ENCODE results near the gene RAB23. TPM values are rescaled to one million over a fixed set of nuclear protein-coding genes. Genes with fewer than 3 reads are reported as not detected.
A peak's percentile ranks its signal among the peaks of the same experiment; 100 is the strongest.

Gene RAB23
- total and polyA plus RNA-seq, 8 donors, result 0.69 to 4.5 (median 1.6) TPM

- ATAC-seq (no peak), FAIRE-seq (no peak), DNase-seq (no peak)
- no peak overlapping the region for H3K4me3 ChIP-seq
- no peaks in the 10 kb centered on the region for H3K27me3 ChIP-seq
- no peak overlapping the region for H3K27ac ChIP-seq
- no peaks in the 10 kb centered on the region for H3K9me3 ChIP-seq
- no peaks in the 10 kb centered on the region for H3K36me3 ChIP-seq
- H3K4me1 ChIP-seq, result peaks cover 0 to 8% (median 7%) of the 10 kb centered on the region in 3 donors
- WGBS, 2 donors, result 87 to 95% methylated on average over 3 of the region's 3 CpGs
- no peak for TF ChIP-seq CTCF (IDR thresholded peaks at IDR 0.05)
- intact Hi-C loops (cut with DNase I), result no loop called here
Observed at GRCh38 chr6:57180596-57180995, 41.5 kb downstream of the RAB23 start.

- H3K27me3 ChIP-seq, result no peaks in the 10 kb centered on the region
- 84 to 92% methylated on average over 11 of the region's 11 CpGs for WGBS, 2 donors
- peak; percentile 39 for FAIRE-seq
- no peak for TF ChIP-seq CTCF (IDR thresholded peaks at IDR 0.05)
- no peak overlapping the region for H3K4me3 ChIP-seq
- peak overlapping the region in 1 of 4 donors; percentile 2 for H3K27ac ChIP-seq
- intact Hi-C loops (cut with DNase I), result no loop called here
- peaks cover 0 to 10% (median 8%) of the 10 kb centered on the region in 3 donors for H3K4me1 ChIP-seq
- no peaks in the 10 kb centered on the region for H3K9me3 ChIP-seq
- ATAC-seq, result no peak
- H3K36me3 ChIP-seq, result no peaks in the 10 kb centered on the region
- no peak for DNase-seq
Observed at GRCh38 chr6:57177545-57178265, 44.4 kb downstream of the RAB23 start.

- no peak for FAIRE-seq
- H3K4me3 ChIP-seq, result no peak overlapping the region
- no peaks in the 10 kb centered on the region for H3K36me3 ChIP-seq
- no peak overlapping the region for H3K27ac ChIP-seq
- 92 to 96% methylated on average over 3 of the region's 3 CpGs for WGBS, 2 donors
- no peak for TF ChIP-seq CTCF (IDR thresholded peaks at IDR 0.05)
- ATAC-seq, result no peak
- intact Hi-C loops (cut with DNase I), result no loop called here
- no peak for DNase-seq
- no peaks in the 10 kb centered on the region for H3K9me3 ChIP-seq
- H3K27me3 ChIP-seq, result no peaks in the 10 kb centered on the region
- H3K4me1 ChIP-seq, result peaks cover 0 to 10% (median 8%) of the 10 kb centered on the region in 3 donors
Observed at GRCh38 chr6:57174511-57174907, 47.6 kb downstream of the RAB23 start.

GRCh38 chr6:57173886-57174510 is 48.1 kb downstream of the RAB23 start:
- no peaks in the 10 kb centered on the region for H3K36me3 ChIP-seq
- ATAC-seq, result no peak
- H3K27me3 ChIP-seq, result no peaks in the 10 kb centered on the region
- H3K27ac ChIP-seq, result peak overlapping the region in 1 of 4 donors; percentile 90
- FAIRE-seq, result no peak
- peak overlapping the region in 1 of 4 donors; percentile 67 for H3K4me3 ChIP-seq
- DNase-seq, result no peak
- H3K4me1 ChIP-seq, result peaks cover 0 to 5% (median 3%) of the 10 kb centered on the region in 3 donors
- H3K9me3 ChIP-seq, result no peaks in the 10 kb centered on the region
- intact Hi-C loops (cut with DNase I), result no loop called here
- no peak for TF ChIP-seq CTCF (IDR thresholded peaks at IDR 0.05)
- WGBS, 2 donors, result 66 to 73% methylated on average over 5 of the region's 5 CpGs
